Measurements from ENCODE around the gene ARHGEF12. TPM values are rescaled to one million over a fixed set of nuclear protein-coding genes. Genes with fewer than 3 reads are reported as not detected.

The ARHGEF12 gene
- total and polyA plus RNA-seq, 10 of the 15 experiments (the other 5 are each of a cell fraction or from before 2014, with no cell fraction given), result 2.7 to 40.8 (median 20.9) TPM

DNA sequence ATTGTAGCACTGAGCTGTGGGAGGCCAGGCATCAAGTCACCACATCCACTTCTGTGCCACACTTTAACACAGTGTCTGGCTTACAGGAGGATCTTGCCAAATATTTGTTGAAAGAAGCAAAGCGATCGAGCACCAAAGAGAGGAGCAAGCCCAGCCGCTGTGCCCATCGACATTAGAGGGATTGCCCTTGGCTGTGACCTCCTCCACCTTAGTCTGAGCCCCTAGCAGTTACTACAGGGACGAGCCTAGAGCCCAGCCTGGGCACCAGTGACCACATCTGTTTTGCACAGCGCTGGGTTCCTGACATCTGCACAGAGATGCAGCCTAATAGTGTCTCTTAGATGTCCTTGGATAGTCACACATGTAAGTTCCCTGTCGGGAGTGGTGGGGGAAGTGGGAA lies 193.0 kb downstream of the ARHGEF12 start:
- H3K4me3 ChIP-seq, result no peak overlapping the region
- no peak overlapping the region for H2AFZ ChIP-seq (ENCODE audit: control insufficient read depth, low read depth, low read length)
- CTCF ChIA-PET, result interaction anchor here (0.7 to 1.8 kb wide), 2 partner anchors 155 to 236 kb away, joined by 3 to 8 read pairs; no protein-coding TSS in a partner anchor
- no peak for ATAC-seq
- TF ChIP-seq, protein P1, sequence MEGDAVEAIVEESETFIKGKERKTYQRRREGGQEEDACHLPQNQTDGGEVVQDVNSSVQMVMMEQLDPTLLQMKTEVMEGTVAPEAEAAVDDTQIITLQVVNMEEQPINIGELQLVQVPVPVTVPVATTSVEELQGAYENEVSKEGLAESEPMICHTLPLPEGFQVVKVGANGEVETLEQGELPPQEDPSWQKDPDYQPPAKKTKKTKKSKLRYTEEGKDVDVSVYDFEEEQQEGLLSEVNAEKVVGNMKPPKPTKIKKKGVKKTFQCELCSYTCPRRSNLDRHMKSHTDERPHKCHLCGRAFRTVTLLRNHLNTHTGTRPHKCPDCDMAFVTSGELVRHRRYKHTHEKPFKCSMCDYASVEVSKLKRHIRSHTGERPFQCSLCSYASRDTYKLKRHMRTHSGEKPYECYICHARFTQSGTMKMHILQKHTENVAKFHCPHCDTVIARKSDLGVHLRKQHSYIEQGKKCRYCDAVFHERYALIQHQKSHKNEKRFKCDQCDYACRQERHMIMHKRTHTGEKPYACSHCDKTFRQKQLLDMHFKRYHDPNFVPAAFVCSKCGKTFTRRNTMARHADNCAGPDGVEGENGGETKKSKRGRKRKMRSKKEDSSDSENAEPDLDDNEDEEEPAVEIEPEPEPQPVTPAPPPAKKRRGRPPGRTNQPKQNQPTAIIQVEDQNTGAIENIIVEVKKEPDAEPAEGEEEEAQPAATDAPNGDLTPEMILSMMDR (IDR thresholded peaks at IDR 0.05 in 2 of 3, conservative IDR thresholded peaks at IDR 0.05 in 1 of 3; ENCODE audit: control insufficient read depth in 2 of 3, extremely low read depth in 1 of 3, insufficient read depth in 1 of 3, low read depth in 3 of 3, low read length in 3 of 3), result 0 out of 6 replicates have a peak, but pooled peaks of 1 of the 3 experiments have one; percentile 8
- TF ChIP-seq MTA2 (IDR thresholded peaks at IDR 0.05; ENCODE audit: low read depth), result no peak
- H3K27ac ChIP-seq (ENCODE audit: control insufficient read depth, insufficient read depth), result no peak overlapping the region
- no peaks in the 10 kb centered on the region for H3K79me2 ChIP-seq (ENCODE audit: control insufficient read depth, insufficient read depth, low read length)
- in situ Hi-C loops (cut with MboI) (no loop called here), intact Hi-C loops (cut with micrococcal nuclease; ENCODE audit: unreplicated experiment) (no loop called here)
- H3K36me3 ChIP-seq (ENCODE audit: control insufficient read depth in 2 of 2, insufficient read depth in 2 of 2, low read length in 1 of 2), result no peaks in the 10 kb centered on the region; a peak in 1 of 4 replicates
- SMC1A ChIA-PET (ENCODE audit: uncharacterized antibody, unreplicated experiment), result interaction anchor here (1.1 to 1.2 kb wide), 2 partner anchors 11 to 413 kb away, joined by 3 read pairs; no protein-coding TSS in a partner anchor
- no TSS peak for BruUV-seq (replicated peaks)
- RAD21 ChIA-PET (ENCODE audit: unreplicated experiment), result no interaction called here
- H3K9ac ChIP-seq (ENCODE audit: control insufficient read depth, insufficient read depth, low read length), result no peak overlapping the region
- no peaks in the 10 kb centered on the region for H3K9me3 ChIP-seq (replicated peaks; ENCODE audit: control insufficient read depth, insufficient read depth, low read length)
- H3K27me3 ChIP-seq (replicated peaks in 1 of 2; ENCODE audit: control insufficient read depth in 2 of 2, insufficient read depth in 2 of 2, low read length in 1 of 2), result no peaks in the 10 kb centered on the region; a peak in 1 of 4 replicates
- H3K4me2 ChIP-seq (ENCODE audit: control insufficient read depth, insufficient read depth), result no peak overlapping the region
- no peaks in the 10 kb centered on the region for H3K4me1 ChIP-seq (ENCODE audit: control insufficient read depth, insufficient read depth, low read length)
- DNase-seq (ENCODE audit: low read depth, low spot score), result no peak
- FAIRE-seq, result no peak
- 68% methylated on average over 7 of the region's 7 CpGs for WGBS (ENCODE audit: insufficient coverage, insufficient replicate concordance, low lambda C conversion rate, missing lambda C conversion rate)
- POLR2A ChIA-PET, result no interaction called here
- no peaks in the 10 kb centered on the region for H4K20me1 ChIP-seq (ENCODE audit: control insufficient read depth, insufficient read depth)

DNA sequence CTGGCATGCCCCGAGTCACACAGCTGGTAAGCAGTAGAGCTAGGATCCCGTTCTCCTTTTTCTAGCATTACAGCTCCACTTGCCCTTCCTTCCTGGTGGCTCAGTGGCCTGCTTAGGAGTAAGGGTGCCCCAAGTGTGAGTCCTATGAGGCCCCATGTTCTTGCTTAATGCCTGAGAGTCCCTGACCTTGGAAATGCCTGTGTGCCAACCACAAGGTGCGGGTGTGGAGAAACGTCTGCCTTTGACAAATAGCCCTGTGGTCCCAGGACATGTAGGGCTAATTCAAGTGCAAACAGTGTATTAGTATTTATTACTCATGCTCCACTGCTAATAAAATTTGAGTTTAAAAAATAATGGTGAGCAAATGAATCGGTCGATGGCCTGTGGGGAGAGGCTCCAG lies 193.7 kb downstream of the ARHGEF12 start:
- WGBS (ENCODE audit: insufficient coverage, insufficient replicate concordance, low lambda C conversion rate, missing lambda C conversion rate), result 50% methylated on average over 6 of the region's 6 CpGs
- ATAC-seq (no peak), FAIRE-seq (no peak), DNase-seq (ENCODE audit: low read depth, low spot score) (no peak)
- Histone ChIP-seq H3K4me1 (ENCODE audit: control insufficient read depth, insufficient read depth, low read length) (no peaks in the 10 kb centered on the region), H3K36me3 (ENCODE audit: control insufficient read depth in 2 of 2, insufficient read depth in 2 of 2, low read length in 1 of 2) (no peaks in the 10 kb centered on the region; a peak in 1 of 4 replicates), H3K27me3 (replicated peaks in 1 of 2; ENCODE audit: control insufficient read depth in 2 of 2, insufficient read depth in 2 of 2, low read length in 1 of 2) (no peaks in the 10 kb centered on the region; a peak in 1 of 4 replicates), H3K79me2 (ENCODE audit: control insufficient read depth, insufficient read depth, low read length) (no peaks in the 10 kb centered on the region), H3K4me3 (no peak overlapping the region), H3K27ac (ENCODE audit: control insufficient read depth, insufficient read depth) (no peak overlapping the region), H3K9me3 (replicated peaks; ENCODE audit: control insufficient read depth, insufficient read depth, low read length) (no peaks in the 10 kb centered on the region), H4K20me1 (ENCODE audit: control insufficient read depth, insufficient read depth) (no peaks in the 10 kb centered on the region), H3K9ac (ENCODE audit: control insufficient read depth, insufficient read depth, low read length) (no peak overlapping the region), H3K4me2 (ENCODE audit: control insufficient read depth, insufficient read depth) (no peak overlapping the region), H2AFZ (ENCODE audit: control insufficient read depth, low read depth, low read length) (no peak overlapping the region)
- in situ Hi-C loops (cut with MboI), result no loop called here
- POLR2A ChIA-PET, result no interaction called here
- no TSS peak for BruUV-seq (replicated peaks)
- intact Hi-C loops (cut with micrococcal nuclease; ENCODE audit: unreplicated experiment), result no loop called here
- RAD21 ChIA-PET (ENCODE audit: unreplicated experiment), result no interaction called here
- CTCF ChIA-PET, result interaction anchor here (1.8 kb wide), 1 partner anchor 154 kb away, joined by 8 read pairs; no protein-coding TSS in a partner anchor
- SMC1A ChIA-PET (ENCODE audit: uncharacterized antibody, unreplicated experiment), result interaction anchor here (1.1 to 1.2 kb wide), 2 partner anchors 11 to 412 kb away, joined by 3 read pairs; no protein-coding TSS in a partner anchor
- TF ChIP-seq ZNF384 (IDR thresholded peaks at IDR 0.05; ENCODE audit: borderline replicate concordance, low read depth, low read length), result no peak
- no peak for TF ChIP-seq KLF5 (IDR thresholded peaks at IDR 0.05; ENCODE audit: partially characterized antibody)
- no peak for TF ChIP-seq EGR1 (IDR thresholded peaks at IDR 0.05; ENCODE audit: borderline replicate concordance in 1 of 2, low read depth in 2 of 2, low read length in 2 of 2)
- TF ChIP-seq, protein P2, sequence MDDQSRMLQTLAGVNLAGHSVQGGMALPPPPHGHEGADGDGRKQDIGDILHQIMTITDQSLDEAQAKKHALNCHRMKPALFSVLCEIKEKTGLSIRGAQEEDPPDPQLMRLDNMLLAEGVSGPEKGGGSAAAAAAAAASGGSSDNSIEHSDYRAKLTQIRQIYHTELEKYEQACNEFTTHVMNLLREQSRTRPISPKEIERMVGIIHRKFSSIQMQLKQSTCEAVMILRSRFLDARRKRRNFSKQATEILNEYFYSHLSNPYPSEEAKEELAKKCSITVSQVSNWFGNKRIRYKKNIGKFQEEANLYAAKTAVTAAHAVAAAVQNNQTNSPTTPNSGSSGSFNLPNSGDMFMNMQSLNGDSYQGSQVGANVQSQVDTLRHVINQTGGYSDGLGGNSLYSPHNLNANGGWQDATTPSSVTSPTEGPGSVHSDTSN (IDR thresholded peaks at IDR 0.05; ENCODE audit: insufficient replicate concordance, low read depth, low read length), result no peak
- no peak for TF ChIP-seq NFXL1 (IDR thresholded peaks at IDR 0.05; ENCODE audit: borderline replicate concordance)
- no peak for TF ChIP-seq SREBF2 (IDR thresholded peaks at IDR 0.05; ENCODE audit: low read length)
- no peak for TF ChIP-seq HDAC6 (IDR thresholded peaks at IDR 0.05; ENCODE audit: unreplicated experiment)
- no peak for TF ChIP-seq IRF4 (IDR thresholded peaks at IDR 0.05; ENCODE audit: low read depth, low read length)
- no peak for TF ChIP-seq POLR2AphosphoS2 (IDR thresholded peaks at IDR 0.05; ENCODE audit: low read depth, low read length)
- TF ChIP-seq FOS (IDR thresholded peaks at IDR 0.05; ENCODE audit: borderline replicate concordance, extremely low read depth, insufficient read length), result no peak
- no peak for TF ChIP-seq YY1 (IDR thresholded peaks at IDR 0.05; ENCODE audit: low read depth, low read length)
- no peak for TF ChIP-seq TARDBP (IDR thresholded peaks at IDR 0.05; ENCODE audit: borderline replicate concordance)
